LHCN-M2 (cell line): ENCODE measurements around the gene GALNT10. TPM values are rescaled to one million over a fixed set of nuclear protein-coding genes. Genes with fewer than 3 reads are reported as not detected.
A peak's percentile ranks its signal among the peaks of the same experiment; 100 is the strongest.

ENCODE experiments used
- DNase-seq: peaks from one replicate; pipeline ENCODE4 v3.0.0-alpha.2; 2012; ENCODE audit warnings: low read depth
- total RNA-seq: library from RNA; depleted of rRNA; stranded (reverse); fragments of >200 nt; gene quantifications from 2 replicates; pipeline ENCODE4 v1.2.3, GENCODE V29; 2014

Gene GALNT10
- total RNA-seq, 1 experiment from 2014 or later: 30.3 TPM

- DNase-seq: no peak
These were observed 161.0 kb downstream of the GALNT10 start for GRCh38 chr5:154351566-154351965.

- no peak for DNase-seq
These were observed 162.5 kb downstream of the GALNT10 start for GRCh38 chr5:154352960-154353548.

DNA sequence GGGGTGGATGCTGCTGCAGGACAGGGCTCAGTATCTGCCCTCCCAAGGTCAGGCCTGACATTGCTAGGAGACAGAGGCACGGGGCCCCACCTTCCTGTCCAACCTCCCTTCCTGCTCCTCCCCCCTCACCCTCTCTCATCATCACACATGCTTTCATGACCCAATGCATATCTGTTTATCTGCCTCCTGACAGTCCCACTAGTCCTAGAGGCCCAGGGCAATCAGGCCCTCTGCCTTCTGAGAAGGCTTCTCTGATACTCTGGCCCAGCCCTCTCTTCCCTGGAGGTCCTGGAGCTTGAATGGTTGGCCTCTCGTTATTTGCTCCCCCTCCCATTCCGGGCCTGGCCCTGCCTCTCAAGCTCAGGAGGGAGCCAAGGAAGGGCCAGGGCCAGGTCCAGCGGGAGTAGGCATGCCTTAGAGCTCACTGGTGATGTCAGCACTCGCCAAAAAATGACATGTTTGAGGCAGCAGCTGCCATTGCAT, 164.6 kb downstream of the GALNT10 start:
- peak; percentile 87 for DNase-seq

GRCh38 chr5:154356020-154356655, 165.6 kb downstream of the GALNT10 start:
- DNase-seq: peak; percentile 60

DNA sequence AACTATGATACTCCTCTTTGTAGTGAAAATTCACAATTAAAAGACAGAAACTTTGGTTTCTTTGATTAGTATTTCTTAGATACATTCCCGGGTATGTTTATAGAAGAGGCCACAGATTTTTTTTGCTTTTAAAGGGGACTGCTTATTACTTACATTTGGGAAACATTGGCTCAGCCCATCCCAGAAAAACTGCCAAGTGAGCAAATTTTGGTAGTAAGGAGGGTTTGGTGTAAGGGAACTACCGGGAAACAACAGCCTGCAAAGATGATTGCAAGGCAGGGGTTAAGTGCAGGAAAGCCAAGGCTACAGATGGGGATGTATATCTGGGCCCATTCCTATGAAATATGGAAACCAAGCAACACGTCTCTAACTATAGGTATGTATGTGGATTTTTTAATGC, 166.4 kb downstream of the GALNT10 start:
- DNase-seq: no peak

DNA sequence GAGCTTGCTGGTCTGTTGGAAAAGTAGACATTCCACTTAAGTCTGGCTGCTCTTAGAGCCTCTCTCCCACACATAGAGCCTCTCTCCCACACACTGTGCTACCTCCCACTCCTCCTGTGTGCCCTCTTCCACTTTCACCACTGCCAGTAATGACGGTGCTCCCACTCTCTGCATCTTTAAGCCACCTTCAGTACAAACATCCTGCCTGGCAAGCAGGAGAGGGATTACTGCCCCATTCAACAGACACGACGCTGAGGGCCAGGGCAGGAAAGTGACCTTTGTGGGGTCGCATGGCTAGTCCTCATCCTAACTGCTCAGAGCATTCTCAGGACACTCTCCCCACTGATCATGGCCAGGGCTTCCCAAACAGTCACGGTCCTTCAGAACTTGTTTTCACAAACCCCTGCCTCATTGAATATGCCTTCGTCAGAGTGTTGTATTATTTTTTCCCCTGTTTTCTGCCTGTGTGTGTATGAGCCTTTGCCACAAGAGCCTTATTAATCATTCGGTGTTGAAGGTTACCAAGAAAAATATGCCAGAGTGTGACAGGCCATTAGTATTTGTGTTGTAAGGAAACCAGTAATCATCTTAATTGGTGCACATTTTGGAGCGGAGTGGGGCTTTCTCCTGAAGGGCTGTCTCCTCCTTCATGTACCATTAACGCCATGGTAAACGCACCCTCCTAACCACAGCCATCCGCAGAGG, 168.1 kb downstream of the GALNT10 start:
- no peak for DNase-seq

DNA sequence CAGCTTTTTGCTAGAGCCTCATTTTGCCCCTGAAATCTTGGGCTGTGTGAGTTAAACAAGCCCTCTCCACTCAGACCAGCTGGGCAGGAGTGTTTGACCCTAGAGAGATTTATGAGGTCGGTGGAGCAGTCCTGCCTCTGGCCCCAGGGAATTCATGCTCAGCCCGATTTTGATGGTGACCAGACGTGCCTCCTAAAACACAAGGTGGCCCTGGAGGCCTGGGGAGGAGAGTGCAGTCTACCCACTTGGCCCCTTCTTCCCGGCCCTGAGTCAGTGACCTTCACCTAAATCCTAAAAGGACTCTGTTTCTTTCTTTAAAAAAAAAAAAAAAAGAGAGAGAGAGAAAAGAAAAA, 168.7 kb downstream of the GALNT10 start:
- DNase-seq: no peak

- peak; percentile 46 for DNase-seq
These were observed 169.7 kb downstream of the GALNT10 start for GRCh38 chr5:154360241-154360640.

GRCh38 chr5:154363411-154363810, 172.9 kb downstream of the GALNT10 start:
- no peak for DNase-seq

GRCh38 chr5:154364771-154365170, 174.2 kb downstream of the GALNT10 start:
- DNase-seq: no peak

GRCh38 chr5:154365823-154366222, 175.3 kb downstream of the GALNT10 start:
- DNase-seq: peak; percentile 39

- peak; percentile 60 for DNase-seq
These were observed 175.8 kb downstream of the GALNT10 start for GRCh38 chr5:154366353-154366752.

DNA sequence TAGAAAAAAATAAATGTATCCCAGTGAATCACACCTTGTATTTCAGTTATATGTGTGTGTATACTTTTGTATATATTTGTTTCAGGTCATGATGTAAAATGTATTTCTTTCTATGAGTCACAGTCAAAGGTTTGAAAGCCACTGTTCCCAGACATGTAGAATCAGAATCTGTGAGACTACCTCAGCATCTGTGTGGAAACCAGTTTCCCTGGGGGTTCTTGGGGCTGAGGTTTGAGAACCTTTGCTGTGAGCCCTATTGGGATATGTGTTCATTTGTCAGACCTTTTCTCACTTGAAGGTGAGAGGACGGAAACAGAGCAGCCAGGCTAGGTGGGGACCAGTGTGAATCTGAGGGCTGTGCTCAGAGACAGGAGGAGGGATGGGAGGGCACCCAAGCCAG, 176.6 kb downstream of the GALNT10 start:
- DNase-seq: peak; percentile 65

GRCh38 chr5:154368041-154368800, 177.7 kb downstream of the GALNT10 start:
- DNase-seq: peak; percentile 96

GRCh38 chr5:154369682-154370081, 179.1 kb downstream of the GALNT10 start:
- peak; percentile 53 for DNase-seq

- DNase-seq: peak; percentile 83
These were observed 179.6 kb downstream of the GALNT10 start for GRCh38 chr5:154370119-154370518.

DNA sequence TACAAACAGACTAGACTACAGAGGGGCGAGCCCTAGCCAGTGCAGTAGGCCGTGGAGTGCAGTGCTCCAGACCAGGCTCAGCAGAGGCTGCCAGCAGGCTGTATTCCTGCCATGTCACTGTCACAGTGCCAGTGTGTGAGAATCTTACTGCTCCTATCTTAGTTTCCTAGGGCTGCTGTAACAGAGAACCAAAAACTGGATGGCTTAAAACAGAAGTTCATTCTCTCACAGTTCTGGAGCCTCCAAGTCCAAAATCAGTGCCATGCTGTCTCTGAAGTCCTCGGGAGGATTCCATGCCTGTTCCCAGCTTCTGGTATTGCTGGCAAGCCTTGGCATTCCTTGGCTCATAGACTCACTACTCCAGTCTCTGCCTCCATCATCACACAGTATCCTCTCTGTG, 180.3 kb downstream of the GALNT10 start:
- DNase-seq: no peak

GRCh38 chr5:154371687-154372086, 181.2 kb downstream of the GALNT10 start:
- DNase-seq: peak; percentile 91

DNA sequence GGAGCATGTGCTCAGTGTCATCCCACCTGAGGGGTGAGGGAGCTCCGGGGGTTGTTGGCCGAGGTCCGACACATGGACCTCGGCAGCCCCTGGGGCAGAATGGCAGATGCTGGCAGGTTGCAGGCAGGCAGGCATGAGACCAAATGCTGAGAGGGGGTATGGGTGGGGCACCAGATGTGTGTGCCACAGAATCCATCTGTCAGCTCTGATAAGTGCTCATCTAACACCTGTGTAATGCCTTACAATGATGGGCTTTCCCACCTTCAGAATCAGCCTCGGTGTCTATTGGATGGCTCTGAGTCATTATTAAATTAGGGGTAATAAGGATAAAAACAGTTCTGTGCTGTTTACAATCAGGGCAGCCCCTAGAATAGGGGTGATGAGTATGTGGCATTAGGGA, 182.1 kb downstream of the GALNT10 start:
- no peak for DNase-seq

- DNase-seq: no peak
These were observed 182.8 kb downstream of the GALNT10 start for GRCh38 chr5:154373326-154373725.

- DNase-seq: no peak
These were observed 183.2 kb downstream of the GALNT10 start for GRCh38 chr5:154373729-154374179.

DNA sequence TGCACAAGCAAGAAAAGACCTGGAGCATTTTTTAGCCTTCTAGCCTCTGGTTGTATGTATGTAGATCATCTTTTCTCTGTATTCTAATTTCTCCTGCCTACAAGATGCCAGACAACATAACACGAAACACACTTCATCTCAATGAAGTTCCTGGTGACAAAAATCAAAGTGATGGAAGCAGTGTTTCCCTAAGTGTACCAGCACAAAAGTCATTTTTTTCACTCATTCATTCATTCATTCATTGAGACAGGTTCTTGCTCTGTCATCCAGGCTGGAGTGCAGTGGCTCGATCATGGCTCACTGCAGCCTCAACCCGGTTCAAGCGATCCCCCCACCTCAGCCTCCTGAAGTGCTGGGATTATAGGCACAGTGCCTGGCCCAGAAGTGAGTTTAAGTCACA, 183.7 kb downstream of the GALNT10 start:
- no peak for DNase-seq
